Measurements from ENCODE around the gene HK2.
"Not testable (repeated sequence)": the region's sequence is repeated elsewhere in the genome, so short reads cannot be mapped to it uniquely, and the experiment has no call there.

HK2 gene

DNA sequence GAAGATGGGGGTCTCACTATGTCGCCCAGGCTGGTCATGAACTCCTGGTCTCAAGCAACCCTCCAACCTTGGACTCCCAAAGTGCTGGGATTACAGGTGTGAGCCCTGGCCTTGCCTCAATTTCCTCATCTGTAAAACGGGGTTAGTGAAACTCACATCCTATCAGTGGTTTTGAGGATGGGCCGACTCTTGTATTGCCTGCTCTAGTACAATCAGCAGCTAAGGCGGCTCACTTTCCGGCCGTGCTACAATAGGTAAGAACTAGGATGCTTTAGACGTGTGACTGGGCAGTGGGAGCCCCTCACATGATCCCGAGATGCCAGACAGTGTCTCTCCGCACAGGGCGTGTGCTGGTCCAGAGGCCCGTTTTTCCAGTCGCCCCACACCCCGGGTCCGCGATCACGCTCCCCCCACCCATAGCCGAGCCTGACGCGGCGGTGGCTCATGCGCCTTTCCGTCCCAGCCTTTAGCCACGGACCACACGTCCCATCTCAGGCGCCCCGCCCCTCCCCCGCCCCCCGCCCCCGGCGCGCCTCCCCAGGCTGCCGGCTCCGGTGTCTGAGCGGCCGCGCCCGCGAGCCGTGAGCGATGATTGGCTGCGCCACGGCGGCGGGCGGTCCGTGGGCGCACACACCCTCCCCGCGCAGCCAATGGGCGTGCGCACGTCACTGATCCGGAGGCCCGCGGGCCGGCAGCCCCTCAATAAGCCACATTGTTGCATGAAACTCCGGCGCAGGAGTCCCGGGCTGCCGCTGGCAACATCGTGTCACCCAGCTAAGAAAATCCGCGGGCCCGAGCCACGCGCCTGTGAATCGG, at the start of gene HK2:
HK2 (plus strand) TSS at position 710 of the 816 bp plus-strand sequence. CDS start 454 bp downstream, outside the sequence.
- peak; percentile 83 for DNase-seq

DNA sequence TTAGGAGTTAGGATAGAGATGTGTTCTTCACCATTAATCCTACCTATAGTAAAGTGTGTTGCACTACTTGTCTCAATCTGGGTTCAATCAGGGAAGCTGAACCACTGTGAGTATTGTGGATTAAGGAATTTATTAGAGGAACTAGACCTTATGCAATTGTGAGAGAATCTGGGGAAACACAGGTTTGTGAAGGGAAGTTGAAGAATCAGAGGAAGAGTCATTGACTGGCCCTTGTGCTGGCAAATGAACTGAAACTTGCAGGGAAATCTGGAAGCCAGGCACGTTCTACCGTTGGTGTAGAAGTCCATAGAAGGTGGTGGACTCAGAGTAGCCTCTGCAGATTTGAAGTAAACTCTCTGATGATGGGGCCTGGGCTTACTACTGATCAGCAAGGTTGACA, 44.7 kb upstream of the HK2 start:
- DNase-seq = no peak

DNA sequence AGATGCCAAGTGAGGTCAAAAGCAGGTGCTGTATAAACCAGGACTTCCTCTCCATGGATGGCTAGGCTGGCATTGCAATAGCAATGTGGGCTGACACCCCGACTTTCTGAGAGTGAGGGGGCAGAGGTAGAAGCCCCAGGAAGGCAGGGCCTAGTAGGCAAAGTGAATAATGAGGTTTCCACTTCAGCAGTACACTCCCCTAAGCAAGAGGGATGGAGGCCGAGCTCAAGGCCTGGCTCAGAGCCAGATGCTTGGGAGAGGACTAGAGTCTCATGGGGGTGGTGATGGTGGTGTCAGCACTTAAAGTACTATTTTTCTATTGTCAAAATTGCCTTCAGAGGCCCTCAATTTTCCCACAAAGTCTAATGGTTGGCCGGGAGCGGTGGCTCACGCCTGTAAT, 41.6 kb upstream of the HK2 start:
- no peak for DNase-seq

DNA sequence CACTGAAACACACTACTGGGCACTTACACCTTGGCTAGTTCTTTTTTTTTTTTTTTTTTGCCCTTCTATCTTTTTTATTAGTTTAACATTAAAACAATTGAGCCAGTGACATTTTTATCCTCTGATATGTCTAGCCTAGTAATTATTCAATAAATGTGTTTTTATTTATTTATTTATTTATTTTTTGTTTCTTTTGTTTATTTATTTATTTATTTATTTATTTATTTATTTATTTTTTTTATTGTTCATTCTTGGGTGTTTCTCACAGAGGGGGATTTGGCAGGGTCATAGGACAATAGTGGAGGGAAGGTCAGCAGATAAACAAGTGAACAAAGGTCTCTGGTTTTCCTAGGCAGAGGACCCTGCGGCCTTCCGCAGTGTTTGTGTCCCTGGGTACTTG, 39.0 kb upstream of the HK2 start:
- not testable (repeated sequence) for DNase-seq

DNA sequence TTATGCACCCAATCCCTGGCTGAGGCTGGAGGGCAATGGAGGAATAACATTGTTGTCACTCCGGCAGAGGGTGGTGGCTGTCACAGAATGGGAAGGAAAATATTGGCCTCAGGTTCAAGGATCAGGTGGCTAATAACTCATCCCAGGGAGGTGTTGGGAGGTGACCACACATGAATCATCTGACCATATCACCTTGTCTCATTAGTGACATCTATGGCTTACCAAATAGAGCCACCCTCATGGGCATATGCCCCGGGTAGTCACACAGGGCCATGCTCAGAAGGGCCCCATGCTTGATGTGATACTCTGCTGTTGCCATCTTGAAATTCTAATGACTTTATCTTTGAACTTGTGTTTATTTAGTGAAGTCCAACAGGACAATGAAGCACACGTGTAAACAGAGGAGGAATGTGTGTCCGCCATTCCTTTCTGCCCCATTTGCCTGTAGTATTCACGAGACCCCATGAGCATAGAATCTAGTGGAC, 27.5 kb upstream of the HK2 start:
- DNase-seq = no peak

DNA sequence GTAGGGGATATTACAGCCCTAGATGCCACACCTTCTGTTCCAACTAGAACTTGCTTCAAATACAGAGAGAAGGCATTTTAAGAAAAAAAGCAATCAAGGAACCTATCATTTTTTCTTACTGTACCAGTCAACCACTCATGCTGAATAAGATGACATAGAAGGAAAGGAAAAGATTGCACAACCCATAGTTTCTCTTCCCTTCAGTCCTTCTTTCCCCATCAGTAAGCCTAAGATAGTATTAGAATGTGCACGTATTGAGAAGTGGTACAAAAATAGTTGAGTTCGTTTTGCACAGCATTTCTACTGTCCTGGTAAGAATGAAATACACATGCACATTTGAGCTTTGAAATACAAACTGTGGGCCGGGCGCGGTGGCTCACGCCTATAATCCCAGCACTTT, 27.0 kb upstream of the HK2 start:
- DNase-seq = no peak

DNA sequence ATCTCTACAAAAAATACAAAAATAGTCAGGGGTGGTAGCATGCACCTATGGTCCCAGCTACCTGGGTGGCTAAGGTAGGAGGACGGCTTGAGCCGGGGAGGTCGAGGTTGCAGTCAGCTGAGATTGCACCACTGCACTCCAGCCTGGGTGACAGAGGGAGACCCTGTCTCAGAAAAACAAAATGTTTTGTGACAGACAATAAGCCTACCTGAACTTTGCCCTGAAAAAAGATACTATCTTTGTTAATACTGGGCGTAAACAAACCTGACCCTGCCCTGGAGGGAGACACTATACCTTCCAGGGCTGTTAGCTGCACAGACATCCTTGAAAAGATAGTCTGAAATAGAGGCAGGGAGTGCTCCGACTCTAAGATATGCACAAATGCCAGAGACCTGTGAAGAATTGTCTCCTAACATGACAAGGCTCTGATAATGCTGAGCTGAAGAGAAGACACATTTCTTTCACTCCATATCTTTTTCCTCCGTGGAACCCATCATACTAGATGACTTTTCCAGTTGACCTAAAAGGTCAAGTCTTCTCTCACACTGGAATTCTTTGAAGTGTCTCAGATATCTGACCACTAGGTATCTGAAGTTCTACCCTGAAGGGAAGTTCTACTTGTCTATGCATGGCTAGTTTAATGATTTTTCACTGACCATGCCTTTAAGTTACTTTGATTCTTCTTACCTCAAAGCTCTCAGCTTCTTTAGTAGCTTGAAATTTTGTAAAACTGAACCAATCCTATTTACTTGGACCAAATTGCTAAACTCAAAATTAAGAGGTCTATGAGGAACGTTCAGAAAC, 20.9 kb upstream of the HK2 start:
- no peak for DNase-seq

DNA sequence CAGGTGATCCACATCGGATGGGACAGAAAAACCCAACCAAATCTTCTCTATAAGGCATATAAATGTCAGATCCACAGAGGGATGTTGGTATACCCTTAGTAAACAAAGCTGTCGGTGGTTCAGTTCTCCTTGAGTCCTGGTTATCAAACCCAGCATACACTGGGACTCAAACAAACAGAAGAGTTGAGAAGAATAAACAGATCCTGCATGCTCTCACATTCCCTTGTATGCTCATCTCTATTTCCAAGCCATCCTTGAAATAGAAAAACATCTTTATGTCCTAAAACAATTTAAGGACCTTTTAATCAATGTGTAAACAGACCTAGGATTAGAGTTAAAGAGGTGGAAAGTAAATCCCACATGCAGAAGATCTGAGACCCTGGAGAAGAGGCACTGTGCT, 19.8 kb upstream of the HK2 start:
- DNase-seq = no peak

DNA sequence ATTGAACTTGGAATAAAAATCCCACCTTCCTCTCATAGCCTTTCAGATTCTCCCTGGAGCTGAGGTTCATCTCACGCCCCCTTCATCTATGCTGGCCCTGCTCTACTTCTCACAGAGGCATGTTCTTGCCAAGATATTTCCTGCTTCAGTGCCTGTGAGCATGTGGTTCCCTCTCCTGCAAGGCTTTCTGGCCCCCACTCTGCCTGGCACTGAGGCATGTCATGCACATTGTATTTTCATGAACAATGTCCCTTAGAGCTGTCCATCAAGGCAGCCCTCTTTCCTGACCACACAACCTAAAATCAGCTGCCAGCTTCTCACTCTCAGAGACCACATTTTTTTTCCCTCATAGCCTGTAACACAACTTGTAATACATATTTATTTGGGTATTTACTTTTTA, 18.0 kb upstream of the HK2 start:
- peak; percentile 1 for DNase-seq

DNA sequence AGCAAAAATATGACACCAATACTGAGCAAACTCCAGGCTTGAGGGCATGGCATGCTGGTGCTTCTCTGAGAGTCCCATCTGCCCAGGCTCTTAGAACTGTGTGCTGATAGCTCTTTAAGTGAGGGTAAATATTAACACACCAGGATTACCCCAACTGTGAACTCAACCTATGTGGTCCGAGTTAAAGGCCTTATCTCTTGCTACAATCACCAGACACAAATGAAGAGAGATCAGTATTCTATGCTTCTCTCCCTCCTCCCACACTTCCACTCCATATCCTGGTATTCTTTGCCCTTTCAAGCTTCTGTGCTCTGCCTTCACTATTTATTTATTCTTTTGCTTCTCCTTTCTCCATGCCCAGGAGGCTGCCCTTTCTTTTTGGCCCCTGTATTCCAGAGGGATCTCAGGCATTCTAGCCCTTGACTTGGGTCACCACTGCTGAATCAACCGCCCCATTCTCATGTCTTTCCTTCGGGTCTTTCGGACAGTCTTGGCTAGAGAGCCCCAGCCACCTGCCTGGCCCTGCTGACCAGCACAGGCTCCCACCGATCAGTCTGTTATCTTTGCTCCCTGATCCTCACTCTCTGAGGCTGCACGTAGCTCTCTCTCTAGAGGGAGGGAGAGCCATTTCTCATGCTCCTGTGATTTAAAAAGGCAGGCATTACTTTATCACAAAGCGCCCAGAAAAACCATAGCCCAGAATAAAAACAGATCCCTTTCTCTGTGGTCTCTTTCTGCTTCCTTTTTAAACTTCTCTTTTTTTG, 17.2 kb upstream of the HK2 start:
- peak; percentile 57 for DNase-seq

DNA sequence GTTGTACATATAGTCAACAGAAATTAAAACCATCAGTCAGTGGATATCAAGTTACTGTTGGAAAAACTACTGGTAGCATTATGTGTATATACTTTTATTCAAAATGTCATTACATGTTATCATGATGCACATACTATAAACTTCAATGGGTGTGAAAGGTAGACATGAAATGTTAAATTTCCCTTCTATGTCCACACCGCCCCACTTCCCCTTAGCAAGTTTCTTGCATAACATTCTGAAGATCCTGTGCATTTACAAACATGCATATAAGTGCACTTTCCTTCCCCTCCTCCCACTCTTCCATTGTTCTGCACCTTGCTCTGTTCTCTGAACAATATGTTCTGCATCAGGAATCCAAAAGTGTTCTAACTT, 16.6 kb upstream of the HK2 start:
- no peak for DNase-seq

DNA sequence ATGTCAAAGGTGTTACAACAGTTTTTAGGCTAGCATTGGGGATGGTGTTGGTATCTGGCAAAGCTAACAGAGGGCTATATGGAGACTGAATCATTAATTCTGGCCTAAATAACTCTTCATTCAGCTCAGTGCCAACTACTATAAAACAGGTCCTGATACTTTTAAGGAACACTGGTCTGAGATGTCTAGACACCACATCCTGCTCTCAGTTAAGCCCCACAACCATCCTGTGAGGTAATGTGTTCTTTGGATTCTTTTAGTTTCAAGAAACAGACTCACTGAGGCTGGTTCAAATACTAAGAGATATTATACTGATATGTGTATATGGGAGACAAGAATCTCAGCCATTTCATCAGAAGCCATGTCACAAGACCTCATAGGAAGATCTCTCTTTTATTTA, 14.2 kb upstream of the HK2 start:
- no peak for DNase-seq

DNA sequence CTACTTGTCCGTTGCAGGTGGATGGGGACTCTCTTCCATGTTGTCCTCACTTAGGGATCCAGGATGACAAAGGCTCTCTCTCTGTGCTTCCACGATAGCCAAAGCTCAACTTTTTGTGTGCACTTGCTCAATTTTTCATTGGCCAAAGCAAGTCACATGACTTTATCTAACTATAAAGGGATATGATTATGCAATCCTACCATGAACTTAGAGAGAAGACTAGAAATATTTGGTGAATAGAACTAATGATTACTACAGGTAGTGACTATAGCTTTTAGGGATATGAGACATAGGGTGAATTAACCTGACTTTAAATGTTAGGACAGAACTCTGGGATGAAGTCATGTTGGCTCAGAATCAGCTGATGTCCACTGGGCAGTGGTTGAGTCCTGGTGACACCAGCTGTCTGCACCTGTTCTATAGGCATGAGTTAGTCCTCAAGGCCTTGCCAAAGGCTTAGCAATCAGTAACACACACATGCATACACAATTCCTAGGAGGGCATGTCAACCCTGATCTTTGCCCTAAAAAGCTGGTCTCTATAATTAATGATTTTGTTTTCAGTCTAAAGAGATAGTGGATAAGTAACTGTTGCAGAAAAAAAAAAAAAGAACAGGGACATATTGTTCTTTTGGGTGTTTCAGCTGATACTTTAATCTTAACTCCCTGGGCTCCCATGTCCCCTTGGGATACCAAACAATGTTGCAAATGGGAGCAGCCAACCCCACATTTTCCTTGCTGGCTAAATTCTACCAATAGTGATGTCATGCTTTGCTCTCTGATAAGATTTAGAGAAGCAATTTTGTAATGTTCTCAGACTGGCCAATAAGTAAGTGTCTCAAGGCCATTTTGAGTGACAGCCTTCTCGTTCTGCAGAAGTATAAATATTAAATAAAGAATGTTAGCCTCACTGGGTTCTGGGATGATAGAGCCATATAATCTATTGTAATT, 12.5 kb upstream of the HK2 start:
- no peak for DNase-seq

DNA sequence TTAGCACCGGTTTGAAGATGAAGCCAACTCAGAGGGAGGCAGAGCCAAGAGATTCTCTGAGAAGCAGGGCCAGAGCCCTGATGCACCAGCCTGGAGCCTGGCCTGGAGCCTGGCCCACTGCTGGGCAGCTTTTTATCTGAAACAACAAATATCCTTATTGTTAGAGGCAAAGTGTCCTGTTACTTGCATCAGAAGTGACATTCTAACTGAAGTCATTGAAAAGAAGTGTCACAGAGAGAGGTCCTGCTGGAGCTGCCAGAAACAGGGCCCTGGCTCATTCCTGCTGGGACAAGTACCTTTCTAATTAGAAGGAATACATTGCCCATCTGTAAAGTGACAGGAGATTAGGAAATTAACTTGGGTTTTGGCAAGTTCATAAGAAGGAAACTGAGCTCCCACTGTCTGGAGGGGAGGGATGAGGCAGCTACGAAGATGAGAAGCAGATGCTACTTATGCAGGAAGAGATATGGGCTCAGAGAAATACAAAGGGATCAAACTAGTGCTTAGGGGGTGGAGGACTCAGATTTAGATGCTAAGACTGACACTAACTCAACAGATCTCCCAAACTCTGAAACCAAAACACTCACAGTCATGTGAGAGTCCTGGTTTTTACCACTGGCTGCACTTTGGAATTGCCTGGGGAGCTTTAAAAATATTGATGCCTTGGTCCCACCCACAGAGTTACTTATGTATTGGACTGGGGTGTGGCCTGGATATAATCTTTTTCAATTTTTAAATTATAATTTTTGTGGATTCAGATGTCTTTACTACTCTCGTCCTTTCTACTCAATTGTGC, 11.0 kb upstream of the HK2 start:
- DNase-seq = no peak

DNA sequence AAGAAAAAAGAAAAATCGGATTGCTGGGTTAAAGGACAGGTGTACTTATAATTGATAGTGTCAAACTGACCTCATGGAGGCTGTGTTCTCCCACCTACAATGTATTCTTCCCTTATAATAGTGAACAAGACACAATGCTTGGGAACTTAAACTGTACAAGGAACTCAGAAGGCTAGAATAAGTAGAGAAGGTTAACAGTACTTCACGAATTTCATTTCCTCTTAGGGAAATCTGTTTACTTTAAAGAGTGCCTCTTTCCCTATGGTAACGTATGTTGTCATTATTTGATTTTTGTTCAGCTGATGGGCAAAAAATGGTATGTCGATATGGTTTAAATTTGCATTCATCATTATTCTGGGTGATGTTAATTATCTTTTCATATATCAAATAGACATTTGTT, 9.2 kb upstream of the HK2 start:
- DNase-seq = no peak

DNA sequence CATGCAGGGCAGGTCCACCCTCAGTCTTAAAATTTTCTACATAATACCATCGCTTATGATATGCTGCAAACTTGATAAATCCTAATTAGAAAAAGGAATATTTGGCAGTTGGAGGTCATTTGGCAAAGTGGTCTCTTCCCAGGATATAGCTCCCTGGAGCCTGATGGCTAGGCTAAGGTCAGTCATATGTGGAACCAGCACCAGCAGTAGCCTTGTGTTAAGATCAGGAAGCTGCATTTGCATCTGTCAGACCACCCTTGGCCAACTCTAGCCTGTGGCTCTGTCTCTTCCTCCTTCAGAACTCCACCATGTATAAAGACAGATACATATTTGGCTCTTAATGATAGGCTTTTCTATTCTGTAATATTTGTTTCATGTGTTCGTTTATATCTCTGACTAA, 5.4 kb upstream of the HK2 start:
- no peak for DNase-seq

DNA sequence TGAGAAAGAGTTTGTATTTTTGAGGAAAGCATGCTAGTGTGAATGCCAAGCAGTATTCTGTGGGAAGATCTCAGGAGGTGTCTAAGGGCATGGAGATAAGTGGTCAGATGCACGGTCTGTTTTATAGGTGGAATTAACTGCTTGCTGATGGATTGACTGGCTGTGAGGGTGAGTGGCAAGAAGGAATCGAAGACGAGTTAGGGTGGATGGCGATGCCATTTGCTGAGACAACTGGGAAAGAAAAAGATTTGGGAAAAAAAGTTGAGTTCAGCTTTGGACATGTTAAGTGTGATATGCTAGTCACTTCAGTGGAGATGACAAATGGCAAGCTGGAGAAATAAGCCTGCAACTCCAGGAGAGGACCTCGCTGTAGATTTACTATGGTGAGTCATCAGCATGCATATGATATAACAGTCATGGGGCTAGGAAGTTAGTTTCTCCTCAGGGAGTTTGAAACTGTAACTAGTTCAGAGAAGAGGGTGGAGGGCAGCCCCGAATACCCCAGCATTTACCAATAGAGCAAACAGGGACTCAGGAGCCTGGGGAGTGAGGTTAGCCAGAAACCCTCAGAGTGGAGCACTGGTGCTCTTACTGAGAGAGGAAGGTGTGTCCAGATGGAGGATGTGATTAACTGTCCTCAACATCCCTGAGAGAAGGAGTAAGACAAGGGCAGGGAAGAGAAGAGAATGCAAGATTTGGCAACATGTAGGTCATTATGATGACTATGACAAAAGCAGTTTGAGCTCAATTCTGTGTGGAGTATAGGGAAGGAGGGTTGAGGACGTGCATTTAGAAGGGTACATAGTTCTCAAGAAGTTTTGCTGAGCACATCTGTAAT, 2.0 kb upstream of the HK2 start:
- no peak for DNase-seq

DNA sequence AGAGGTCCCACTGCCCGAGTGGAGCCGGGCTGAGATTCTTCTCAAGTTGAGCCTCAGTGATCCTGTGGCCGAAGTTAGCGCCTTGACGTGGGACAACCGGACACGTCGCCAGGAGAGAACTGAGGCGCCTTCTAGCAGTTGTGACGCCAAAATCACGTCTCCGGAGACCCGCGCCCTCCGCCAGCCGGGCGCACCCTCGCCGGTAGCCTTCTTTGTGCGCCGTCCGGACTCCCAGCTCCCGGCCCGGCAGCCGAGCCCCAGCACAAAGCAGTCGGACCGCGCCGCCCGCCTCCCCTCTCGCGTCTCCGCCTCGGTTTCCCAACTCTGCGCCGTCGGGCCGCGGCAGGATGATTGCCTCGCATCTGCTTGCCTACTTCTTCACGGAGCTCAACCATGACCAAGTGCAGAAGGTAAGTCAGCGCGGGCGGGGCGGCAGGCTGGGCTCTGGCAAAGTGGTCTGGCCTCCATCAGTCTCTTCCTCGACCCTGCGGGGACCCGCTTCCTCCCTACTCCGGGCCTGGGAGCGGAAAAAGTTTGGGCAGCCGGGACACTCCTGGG, 386 bp downstream of the HK2 start:
- DNase-seq = peak; percentile 28

DNA sequence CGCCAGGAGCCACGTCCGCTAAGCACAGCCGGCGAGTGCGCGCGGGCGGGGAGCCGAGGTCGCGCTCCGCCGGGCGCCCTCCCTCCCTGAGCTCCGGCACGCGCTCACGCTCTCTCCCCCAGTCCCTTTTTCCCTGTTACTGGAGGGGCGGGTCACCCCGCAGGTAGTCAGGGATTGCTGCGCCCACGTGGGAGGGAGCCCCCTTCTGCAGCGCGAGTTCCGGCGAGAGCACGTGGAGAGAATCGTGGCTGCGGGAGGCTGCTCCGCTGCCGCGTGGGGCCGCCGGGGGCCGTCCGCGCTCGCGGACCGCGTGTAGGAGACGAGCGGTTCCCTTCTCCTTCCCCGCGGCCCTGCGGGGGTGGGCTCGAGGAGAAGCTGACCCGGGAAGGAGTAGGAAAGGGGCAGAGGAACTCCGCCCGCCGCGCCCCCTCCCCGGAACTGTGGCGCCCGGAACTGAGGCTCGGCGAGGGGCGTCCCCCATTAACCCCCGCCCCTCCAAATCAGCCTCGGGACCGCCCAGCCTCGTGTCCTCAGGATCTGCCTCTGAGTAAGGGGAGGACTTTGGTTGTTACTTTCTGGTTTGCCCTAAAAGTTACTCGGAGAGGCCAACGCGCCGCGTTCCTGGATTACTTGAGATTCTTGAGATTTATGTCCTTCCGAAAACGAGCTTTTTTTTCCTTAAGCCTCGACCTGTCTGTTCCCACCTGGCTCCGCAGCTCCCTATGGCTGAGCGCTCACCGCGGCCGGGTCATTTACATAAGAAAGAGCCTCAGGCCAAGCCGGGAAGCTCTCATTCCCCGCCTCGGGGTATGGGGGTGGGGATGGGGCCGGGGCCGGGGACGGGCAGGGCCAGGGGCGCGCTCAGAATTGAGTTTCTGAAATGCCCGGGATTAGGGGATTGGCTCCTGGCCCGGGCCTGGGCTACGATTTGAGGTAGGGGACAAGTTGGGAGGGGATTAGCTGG, 1.1 kb downstream of the HK2 start:
- DNase-seq = peak; percentile 65
